Hepatocyte (in vitro differentiated cells): Measurements from ENCODE around the gene LDLRAP1.

Experiments used
- EZH2 ChIP-seq: fragments of 200-600 bp; sonication (generic); IDR thresholded peaks from 2 replicates; pipeline ENCODE4 v1.6.1; 2016; ENCODE audit warnings: antibody characterized with exemption, mild to moderate bottlenecking, borderline replicate concordance
- TF ChIP-seq, protein P1 (sequence below): fragments of 200-600 bp; sonication (generic); IDR thresholded peaks from 2 replicates; pipeline ENCODE4 v1.5.1; 2016; ENCODE audit warnings: antibody characterized with exemption, mild to moderate bottlenecking; ENCODE audit not compliant: poor library complexity

DNA sequence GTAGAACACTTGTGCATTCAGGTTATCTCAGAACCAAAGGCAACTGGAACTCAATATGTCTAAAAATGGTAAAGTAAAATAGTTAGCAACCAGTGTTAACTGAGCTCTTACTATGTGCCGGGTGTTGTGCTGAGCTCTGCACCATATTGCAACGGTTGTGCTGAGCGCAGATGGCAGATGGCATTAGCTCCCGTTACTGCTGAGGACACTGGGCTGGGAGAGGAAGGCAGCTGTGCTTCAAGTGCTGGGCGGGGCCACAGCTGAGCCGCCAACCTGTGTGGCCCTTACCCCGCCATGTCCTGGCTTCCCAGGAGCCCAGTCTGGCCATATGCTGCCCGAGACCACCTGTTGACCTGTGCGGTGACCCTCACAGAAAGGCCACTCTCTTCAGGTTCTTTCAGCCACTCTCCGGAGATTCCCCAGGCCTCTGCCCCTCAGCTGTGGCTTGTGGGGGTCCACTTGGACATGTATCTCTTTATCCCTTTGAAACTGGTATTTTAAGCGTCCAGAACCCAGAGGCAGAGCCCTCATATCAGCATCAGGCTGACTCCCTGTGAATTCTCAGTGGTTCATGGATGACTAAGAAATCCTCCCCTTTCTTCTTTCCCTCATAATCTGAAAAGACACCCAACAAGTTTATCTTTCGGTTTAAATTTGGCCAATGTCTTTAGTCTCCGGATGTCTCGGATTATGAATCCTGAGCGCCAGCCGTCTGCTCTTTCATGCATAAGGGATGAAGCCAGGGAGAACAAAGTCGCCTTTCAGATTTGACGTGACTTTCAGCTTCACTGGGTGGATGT is 26.4 kb downstream of the LDLRAP1 start:
- TF ChIP-seq, protein P1, sequence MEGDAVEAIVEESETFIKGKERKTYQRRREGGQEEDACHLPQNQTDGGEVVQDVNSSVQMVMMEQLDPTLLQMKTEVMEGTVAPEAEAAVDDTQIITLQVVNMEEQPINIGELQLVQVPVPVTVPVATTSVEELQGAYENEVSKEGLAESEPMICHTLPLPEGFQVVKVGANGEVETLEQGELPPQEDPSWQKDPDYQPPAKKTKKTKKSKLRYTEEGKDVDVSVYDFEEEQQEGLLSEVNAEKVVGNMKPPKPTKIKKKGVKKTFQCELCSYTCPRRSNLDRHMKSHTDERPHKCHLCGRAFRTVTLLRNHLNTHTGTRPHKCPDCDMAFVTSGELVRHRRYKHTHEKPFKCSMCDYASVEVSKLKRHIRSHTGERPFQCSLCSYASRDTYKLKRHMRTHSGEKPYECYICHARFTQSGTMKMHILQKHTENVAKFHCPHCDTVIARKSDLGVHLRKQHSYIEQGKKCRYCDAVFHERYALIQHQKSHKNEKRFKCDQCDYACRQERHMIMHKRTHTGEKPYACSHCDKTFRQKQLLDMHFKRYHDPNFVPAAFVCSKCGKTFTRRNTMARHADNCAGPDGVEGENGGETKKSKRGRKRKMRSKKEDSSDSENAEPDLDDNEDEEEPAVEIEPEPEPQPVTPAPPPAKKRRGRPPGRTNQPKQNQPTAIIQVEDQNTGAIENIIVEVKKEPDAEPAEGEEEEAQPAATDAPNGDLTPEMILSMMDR, result no peak
- no peak for TF ChIP-seq EZH2
